K562 (cell line): ENCODE measurements around the gene PRKG1.

ENCODE experiments used
- CHD4 ChIP-seq: fragments of 200-600 bp; sonication (generic); IDR thresholded peaks from 3 replicates; pipeline ENCODE4 v1.6.1; 2012; ENCODE audit warnings: low read depth, mild to moderate bottlenecking, mixed read lengths, low read length, inconsistent platforms; ENCODE audit not compliant: insufficient read depth, insufficient replicate concordance, poor library complexity, severe bottlenecking
- CUX1 ChIP-seq: fragments of 200-800 bp; sonication (Bioruptor generic); IDR thresholded peaks from 2 replicates; pipeline ENCODE4 v1.6.1; 2016; ENCODE audit warnings: missing genetic modification characterization, missing compliant biosample characterization
- EGR1 ChIP-seq: fragments of 450-650 bp; conservative IDR thresholded peaks from 2 replicates; pipeline ENCODE4 v1.6.1; 2017; ENCODE audit warnings: mild to moderate bottlenecking
- FOXK2 ChIP-seq, 2 experiments: fragments of 450-650 bp; IDR thresholded peaks in 1 of 2; conservative IDR thresholded peaks in 1 of 2; 2 replicates each; pipeline ENCODE4 v1.6.1; 2016; ENCODE audit warnings: low read depth in 2 of 2, mild to moderate bottlenecking in 1 of 2
- HNRNPL ChIP-seq: fragments of 200-400 bp; formaldehyde crosslinking; IDR thresholded peaks from 2 replicates; pipeline ENCODE4 v1.6.1; 2017; ENCODE audit warnings: low read depth, mild to moderate bottlenecking, low read length
- JUNB ChIP-seq: fragments of 450-650 bp; formaldehyde crosslinking; conservative IDR thresholded peaks from 2 replicates; pipeline ENCODE4 v1.4.0; 2020; ENCODE audit warnings: mild to moderate bottlenecking
- MAFF ChIP-seq: IDR thresholded peaks from 2 replicates; pipeline ENCODE4 v1.6.1; 2012; ENCODE audit warnings: low read length, improper control_type of control experiment
- POLR2A ChIP-seq: fragments of 450-650 bp; conservative IDR thresholded peaks from 2 replicates; pipeline ENCODE4 v1.6.1; 2016
- RCOR1 ChIP-seq, 2 experiments: IDR thresholded peaks; 2 replicates each; pipeline ENCODE4 v1.6.1; 2012; ENCODE audit warnings: low read depth in 2 of 2, low read length in 2 of 2, borderline replicate concordance in 1 of 2, improper control_type of control experiment in 1 of 2
- ZNF561 ChIP-seq: fragments of 450-650 bp; formaldehyde crosslinking; conservative IDR thresholded peaks from 2 replicates; pipeline ENCODE4 v1.4.0; 2020; ENCODE audit warnings: mild to moderate bottlenecking, moderate library complexity
- TF ChIP-seq, protein P1 (sequence below), 2 experiments: fragments of 450-650 bp in 1 of 2; sonication (generic) in 1 of 2; formaldehyde crosslinking in 1 of 2; IDR thresholded peaks in 1 of 2; conservative IDR thresholded peaks in 1 of 2; 2 replicates each; pipeline versions ENCODE4 v1.6.1 to v1.8.1; 2016 to 2023; ENCODE audit warnings: mild to moderate bottlenecking in 2 of 2, moderate library complexity in 2 of 2, inconsistent platforms in 1 of 2, missing genetic modification reagents in 1 of 2
- TF ChIP-seq, protein P2 (sequence below): sonication (generic); formaldehyde crosslinking; IDR thresholded peaks from 2 replicates; pipeline ENCODE4 v1.8.0; 2022; ENCODE audit warnings: mild to moderate bottlenecking, low read depth, missing genetic modification reagents

DNA sequence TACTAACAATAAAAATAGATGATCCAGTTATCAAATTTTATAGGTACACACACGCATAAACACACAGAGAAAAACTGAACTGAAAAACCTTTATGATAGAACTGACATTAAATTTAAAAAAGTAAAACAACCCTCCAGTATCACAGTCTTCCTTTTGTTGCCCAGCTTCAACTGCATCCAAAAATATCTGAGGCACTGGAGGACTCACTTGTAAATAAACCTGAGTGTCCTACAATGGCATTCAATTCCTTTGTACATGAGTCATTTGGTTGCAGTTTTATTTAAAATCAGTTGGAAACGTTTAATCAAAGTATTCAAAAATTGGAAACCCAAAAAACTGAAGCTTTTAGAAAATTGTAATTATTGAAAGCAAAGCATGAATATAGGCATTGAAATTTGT lies 890.3 kb downstream of the PRKG1 start:
- TF ChIP-seq FOXK2 (conservative IDR thresholded peaks at IDR 0.05 in 1 of 2, IDR thresholded peaks at IDR 0.05 in 1 of 2; ENCODE audit: low read depth in 2 of 2) (no peak), CHD4 (no peak), CUX1 (no peak), MAFF (no peak), POLR2A (no peak), EGR1 (no peak), RCOR1 (IDR thresholded peaks at IDR 0.05; ENCODE audit: borderline replicate concordance in 1 of 2, low read depth in 2 of 2, low read length in 2 of 2) (no peak), HNRNPL (no peak), JUNB (no peak), ZNF561 (no peak)
- TF ChIP-seq, protein P1, sequence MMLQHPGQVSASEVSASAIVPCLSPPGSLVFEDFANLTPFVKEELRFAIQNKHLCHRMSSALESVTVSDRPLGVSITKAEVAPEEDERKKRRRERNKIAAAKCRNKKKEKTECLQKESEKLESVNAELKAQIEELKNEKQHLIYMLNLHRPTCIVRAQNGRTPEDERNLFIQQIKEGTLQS (IDR thresholded peaks at IDR 0.05): no peak
- TF ChIP-seq, protein P1 (CRISPR knock-in tag; conservative IDR thresholded peaks at IDR 0.05): no peak
- TF ChIP-seq, protein P2, sequence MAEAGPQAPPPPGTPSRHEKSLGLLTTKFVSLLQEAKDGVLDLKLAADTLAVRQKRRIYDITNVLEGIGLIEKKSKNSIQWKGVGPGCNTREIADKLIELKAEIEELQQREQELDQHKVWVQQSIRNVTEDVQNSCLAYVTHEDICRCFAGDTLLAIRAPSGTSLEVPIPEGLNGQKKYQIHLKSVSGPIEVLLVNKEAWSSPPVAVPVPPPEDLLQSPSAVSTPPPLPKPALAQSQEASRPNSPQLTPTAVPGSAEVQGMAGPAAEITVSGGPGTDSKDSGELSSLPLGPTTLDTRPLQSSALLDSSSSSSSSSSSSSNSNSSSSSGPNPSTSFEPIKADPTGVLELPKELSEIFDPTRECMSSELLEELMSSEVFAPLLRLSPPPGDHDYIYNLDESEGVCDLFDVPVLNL (CRISPR knock-in tag): no peak
